ENCODE measurements around the gene CD59.

DNA sequence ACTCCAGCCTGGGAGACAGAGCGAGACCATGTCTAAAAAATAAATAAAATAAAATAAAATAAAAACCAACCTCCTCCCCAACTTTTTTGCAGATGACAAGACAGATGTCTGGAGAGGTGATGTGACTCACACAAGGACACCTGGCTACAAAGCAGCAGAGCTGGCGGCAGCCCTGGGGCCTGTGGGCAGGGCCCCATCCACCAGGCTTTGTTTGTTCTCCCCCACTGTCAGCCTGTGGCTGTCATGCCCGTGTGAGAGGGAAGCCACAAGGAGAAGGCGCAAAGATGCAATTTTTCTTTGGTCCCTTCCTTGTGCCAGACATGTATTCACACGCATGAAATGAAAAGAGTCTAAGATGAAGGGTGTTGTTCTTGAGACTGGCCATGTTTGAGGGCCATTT is 16.6 kb downstream of the CD59 start:
- TF ChIP-seq, protein P1, sequence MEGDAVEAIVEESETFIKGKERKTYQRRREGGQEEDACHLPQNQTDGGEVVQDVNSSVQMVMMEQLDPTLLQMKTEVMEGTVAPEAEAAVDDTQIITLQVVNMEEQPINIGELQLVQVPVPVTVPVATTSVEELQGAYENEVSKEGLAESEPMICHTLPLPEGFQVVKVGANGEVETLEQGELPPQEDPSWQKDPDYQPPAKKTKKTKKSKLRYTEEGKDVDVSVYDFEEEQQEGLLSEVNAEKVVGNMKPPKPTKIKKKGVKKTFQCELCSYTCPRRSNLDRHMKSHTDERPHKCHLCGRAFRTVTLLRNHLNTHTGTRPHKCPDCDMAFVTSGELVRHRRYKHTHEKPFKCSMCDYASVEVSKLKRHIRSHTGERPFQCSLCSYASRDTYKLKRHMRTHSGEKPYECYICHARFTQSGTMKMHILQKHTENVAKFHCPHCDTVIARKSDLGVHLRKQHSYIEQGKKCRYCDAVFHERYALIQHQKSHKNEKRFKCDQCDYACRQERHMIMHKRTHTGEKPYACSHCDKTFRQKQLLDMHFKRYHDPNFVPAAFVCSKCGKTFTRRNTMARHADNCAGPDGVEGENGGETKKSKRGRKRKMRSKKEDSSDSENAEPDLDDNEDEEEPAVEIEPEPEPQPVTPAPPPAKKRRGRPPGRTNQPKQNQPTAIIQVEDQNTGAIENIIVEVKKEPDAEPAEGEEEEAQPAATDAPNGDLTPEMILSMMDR (IDR thresholded peaks at IDR 0.05; ENCODE audit: low read length) = no peak
- TF ChIP-seq EZH2phosphoT487 (IDR thresholded peaks at IDR 0.05; ENCODE audit: low read length) = no peak
